GM12878 (cell line): ENCODE data around the gene ENAH. TPM values are rescaled to one million over a fixed set of nuclear protein-coding genes. Genes with fewer than 3 reads are reported as not detected.

Experiments
- ATAC-seq: fragments of 200-7000 bp; cut with Tn5 transposase; 3 replicates; pipeline ENCODE4 v1.9.1; 2020; ENCODE audit warnings: mild to moderate bottlenecking, moderate library complexity
- BruUV-seq: library from RNA; stranded (reverse); fragments of 400-500 nt; replicated peaks from 2 replicates; lab custom pipeline; 2021; lab: Mats Ljungman, UMichigan
- CTCF ChIA-PET: fragments of 300-600 bp; sonication (Branson Sonifier 250); formaldehyde crosslinking; extraction: SDS; loops from one replicate; lab custom pipeline; 2021; ENCODE audit warnings: inconsistent platforms; lab: Yijun Ruan, JAX
- POLR2A ChIA-PET: fragments of 350-600 bp; formaldehyde crosslinking; extraction: SDS; loops from one replicate; lab custom pipeline; 2021; ENCODE audit warnings: inconsistent platforms; lab: Charles Lee
- RAD21 ChIA-PET: fragments of 300-600 bp; sonication (Branson Sonifier 250); formaldehyde crosslinking; loops from one replicate; lab custom pipeline; 2023; ENCODE audit warnings: antibody characterized with exemption; ENCODE audit not compliant: unreplicated experiment; lab: Charles Lee
- SMC1A ChIA-PET: fragments of 300-600 bp; sonication (Branson Sonifier 250); formaldehyde crosslinking; loops from one replicate; lab custom pipeline; 2023; ENCODE audit not compliant: unreplicated experiment, uncharacterized antibody; lab: Charles Lee
- DNase-seq: peaks from one replicate; pipeline ENCODE4 v3.0.0-alpha.2; 2011; ENCODE audit warnings: low read depth, low spot score
- FAIRE-seq: peaks from 3 replicates; lab custom pipeline; 2011; peaks lifted over from hg19 to GRCh38; lab: Jason Lieb, UNC
- H2AFZ ChIP-seq: 2 replicates; pipeline ENCODE4 v1.6.0; 2011; ENCODE audit warnings: low read depth, low read length, control low read depth; ENCODE audit not compliant: control insufficient read depth
- H3K27ac ChIP-seq: 2 replicates; pipeline ENCODE4 v1.5.1; 2011; ENCODE audit warnings: control low read depth; ENCODE audit not compliant: control insufficient read depth, insufficient read depth
- H3K27me3 ChIP-seq, 2 experiments: replicated peaks in 1 of 2; 2 replicates each; pipeline versions ENCODE4 v1.6.0 to v1.6.1; 2011; ENCODE audit warnings: low read length in 1 of 2; ENCODE audit not compliant: control insufficient read depth in 2 of 2, insufficient read depth in 2 of 2
- H3K36me3 ChIP-seq, 2 experiments: 2 replicates each; pipeline ENCODE4 v1.5.1; 2011; ENCODE audit warnings: low read length in 1 of 2; ENCODE audit not compliant: control insufficient read depth in 2 of 2, insufficient read depth in 2 of 2
- H3K4me1 ChIP-seq: 2 replicates; pipeline ENCODE4 v1.6.1; 2011; ENCODE audit warnings: mild to moderate bottlenecking, low read length, moderate library complexity, mixed read lengths; ENCODE audit not compliant: control insufficient read depth, insufficient read depth
- H3K4me2 ChIP-seq: 2 replicates; pipeline ENCODE4 v1.6.0; 2011; ENCODE audit warnings: control low read depth; ENCODE audit not compliant: control insufficient read depth, insufficient read depth
- H3K4me3 ChIP-seq: fragments of 200-600 bp; sonication (generic); 2 replicates; pipeline ENCODE4 v1.5.1; 2016
- H3K79me2 ChIP-seq: 2 replicates; pipeline ENCODE4 v1.6.0; 2011; ENCODE audit warnings: low read length; ENCODE audit not compliant: control insufficient read depth, insufficient read depth
- H3K9ac ChIP-seq: 2 replicates; pipeline ENCODE4 v1.8.0; 2011; ENCODE audit warnings: low read length, control low read depth, mixed read lengths; ENCODE audit not compliant: control insufficient read depth, insufficient read depth
- H3K9me3 ChIP-seq: replicated peaks from 3 replicates; pipeline ENCODE4 v1.5.1; 2011; ENCODE audit warnings: mild to moderate bottlenecking, low read length; ENCODE audit not compliant: control insufficient read depth, insufficient read depth
- H4K20me1 ChIP-seq: 2 replicates; pipeline ENCODE4 v1.6.0; 2011; ENCODE audit not compliant: control insufficient read depth, insufficient read depth
- CBFB ChIP-seq: IDR thresholded peaks from 2 replicates; pipeline ENCODE4 v1.6.1; 2016; ENCODE audit warnings: antibody characterized with exemption, low read depth
- CHD4 ChIP-seq: fragments of 200-600 bp; sonication (generic); IDR thresholded peaks from 2 replicates; pipeline ENCODE4 v1.6.1; 2016; ENCODE audit warnings: mild to moderate bottlenecking
- CREM ChIP-seq: IDR thresholded peaks from 2 replicates; pipeline ENCODE4 v1.6.1; 2014; ENCODE audit warnings: antibody characterized with exemption, low read depth
- ESRRA ChIP-seq: IDR thresholded peaks from 2 replicates; pipeline ENCODE4 v1.6.1; 2012; ENCODE audit warnings: mild to moderate bottlenecking, low read length, improper control_type of control experiment
- MEF2B ChIP-seq: fragments of 450-650 bp; IDR thresholded peaks from 2 replicates; pipeline ENCODE4 v1.6.1; 2018; ENCODE audit warnings: mild to moderate bottlenecking, moderate library complexity; ENCODE audit not compliant: partially characterized antibody, poor library complexity, severe bottlenecking
- RB1 ChIP-seq: fragments of 450-650 bp; formaldehyde crosslinking; IDR thresholded peaks from 2 replicates; pipeline ENCODE4 v1.6.1; 2017; ENCODE audit warnings: mild to moderate bottlenecking, borderline replicate concordance
- RELA ChIP-seq: fragments of 450-650 bp; IDR thresholded peaks from 2 replicates; pipeline ENCODE4 v1.8.0; 2014; ENCODE audit warnings: borderline replicate concordance; ENCODE audit not compliant: partially characterized antibody
- SIN3A ChIP-seq: IDR thresholded peaks from 2 replicates; pipeline ENCODE4 v1.6.1; 2012; ENCODE audit warnings: low read depth, low read length, improper control_type of control experiment
- SP1 ChIP-seq: IDR thresholded peaks from one replicate; pipeline ENCODE4 v1.6.1; 2011; ENCODE audit warnings: low read depth, low read length
- STAT3 ChIP-seq: IDR thresholded peaks from 2 replicates; pipeline ENCODE4 v1.6.1; 2011; ENCODE audit warnings: low read depth, low read length, improper control_type of control experiment
- TBL1XR1 ChIP-seq: IDR thresholded peaks from 2 replicates; pipeline ENCODE4 v1.6.1; 2012; ENCODE audit warnings: low read depth, low read length, improper control_type of control experiment
- ZSCAN29 ChIP-seq: fragments of 450-650 bp; IDR thresholded peaks from 2 replicates; pipeline ENCODE4 v1.6.1; 2017; ENCODE audit warnings: mild to moderate bottlenecking, moderate library complexity
- WGBS: methylation state at CpG from one replicate; pipeline ENCODE4 v1.1.6; 2016; ENCODE audit warnings: low lambda C conversion rate; ENCODE audit not compliant: insufficient replicate concordance, insufficient coverage; ENCODE audit errors: missing lambda C conversion rate; 5-methylcytosine and 5-hydroxymethylcytosine counted together
- in situ Hi-C: fragments of 300-500 bp; cut with MboI; formaldehyde crosslinking; loops from 9 replicates; pipeline ENCODE4 v1.14.3; 2018; ENCODE audit warnings: mixed read lengths
- intact Hi-C: fragments of 100-400 bp; cut with micrococcal nuclease; formaldehyde crosslinking; loops from one replicate; pipeline ENCODE4 v1.14.2; 2022; ENCODE audit not compliant: unreplicated experiment
- polyA plus RNA-seq, 11 experiments: library from polyadenylated mRNA; depleted of rRNA in 4 of 11; unstranded in 6 of 11; stranded (reverse) in 5 of 11; fragments of >200 nt; fragmentation: Nextera tagmentation in 4 of 11; fragmentation: Illumina TruSeq in 1 of 11; extraction: Ambion mirVana in 4 of 11; extraction: Trizol in 1 of 11; gene quantifications; 1 replicate in 1 of 11; 2 replicates in 10 of 11; pipeline versions ENCODE4 v1.2.1 to v1.2.3, GENCODE V29; 2011 to 2016; ENCODE audit warnings: inconsistent platforms in 2 of 11, missing spikeins in 2 of 11, low read depth in 1 of 11
- total RNA-seq, 4 experiments: library from RNA; depleted of rRNA in 3 of 4; stranded (reverse); fragments of >200 nt in 3 of 4; fragmentation: Illumina TruSeq in 1 of 4; extraction: Trizol in 1 of 4; gene quantifications; 2 replicates each; pipeline versions ENCODE4 v1.2.1 to v1.2.3, GENCODE V29; 2013 to 2021
- TF ChIP-seq, protein P1 (sequence below): fragments of 450-650 bp; IDR thresholded peaks from 2 replicates; pipeline ENCODE4 v1.6.1; 2017; ENCODE audit warnings: borderline replicate concordance
- TF ChIP-seq, protein P2 (sequence below): fragments of 450-650 bp; formaldehyde crosslinking; IDR thresholded peaks from 2 replicates; pipeline ENCODE4 v1.4.0; 2022; ENCODE audit warnings: mild to moderate bottlenecking, moderate library complexity
- TF ChIP-seq, protein P3 (sequence below): IDR thresholded peaks from 2 replicates; pipeline ENCODE4 v1.6.1; 2011; ENCODE audit warnings: low read depth, mild to moderate bottlenecking, low read length, moderate library complexity, borderline replicate concordance; ENCODE audit errors: extremely low read depth

Gene ENAH
- total and polyA plus RNA-seq, 10 of the 15 experiments (the other 5 are each of a cell fraction or from before 2014, with no cell fraction given): under 0.01 to 0.62 (median 0.06) TPM; not detected in 5

DNA sequence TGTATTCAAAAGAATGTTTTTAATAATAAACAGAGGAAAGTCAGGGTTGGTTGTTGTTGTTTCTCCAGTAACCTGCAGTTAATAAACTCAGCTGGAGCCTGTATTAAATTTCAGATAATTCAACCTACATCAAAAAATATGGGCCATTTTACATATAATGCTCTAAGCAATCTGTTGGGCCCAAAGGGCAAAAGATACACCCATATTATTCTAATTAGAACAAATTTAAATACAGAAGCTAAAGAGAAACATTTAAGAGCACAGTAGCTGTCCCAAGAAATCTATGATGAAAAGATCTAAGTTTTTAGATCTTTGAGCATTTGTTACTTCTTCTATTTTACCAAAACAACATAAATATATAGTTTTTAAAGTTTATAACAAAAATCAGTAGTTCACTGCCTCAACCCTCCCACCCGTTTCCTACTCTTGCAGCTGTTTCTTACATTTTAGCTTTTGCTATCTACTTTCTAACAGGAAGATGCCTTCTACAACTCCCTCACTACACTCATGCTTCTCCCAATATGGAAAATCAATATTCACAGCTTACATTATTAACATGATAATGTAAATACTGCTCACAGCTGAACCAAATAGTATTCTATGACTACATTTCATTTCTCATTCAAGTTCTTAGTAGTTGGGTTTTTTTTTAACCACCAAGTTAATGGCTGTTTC lies 130.2 kb downstream of the ENAH start:
- no peaks in the 10 kb centered on the region for H3K36me3 ChIP-seq
- 0% methylated on average over 1 of the region's 1 CpG for WGBS
- FAIRE-seq (no peak), DNase-seq (no peak), ATAC-seq (no peak)
- H3K4me1 ChIP-seq: no peaks in the 10 kb centered on the region
- H3K9me3 ChIP-seq: no peaks in the 10 kb centered on the region
- TF ChIP-seq RELA: no peak
- TF ChIP-seq STAT3: no peak
- TF ChIP-seq CHD4: no peak
- no peak for TF ChIP-seq CREM
- TF ChIP-seq TBL1XR1: no peak
- TF ChIP-seq, protein P1, sequence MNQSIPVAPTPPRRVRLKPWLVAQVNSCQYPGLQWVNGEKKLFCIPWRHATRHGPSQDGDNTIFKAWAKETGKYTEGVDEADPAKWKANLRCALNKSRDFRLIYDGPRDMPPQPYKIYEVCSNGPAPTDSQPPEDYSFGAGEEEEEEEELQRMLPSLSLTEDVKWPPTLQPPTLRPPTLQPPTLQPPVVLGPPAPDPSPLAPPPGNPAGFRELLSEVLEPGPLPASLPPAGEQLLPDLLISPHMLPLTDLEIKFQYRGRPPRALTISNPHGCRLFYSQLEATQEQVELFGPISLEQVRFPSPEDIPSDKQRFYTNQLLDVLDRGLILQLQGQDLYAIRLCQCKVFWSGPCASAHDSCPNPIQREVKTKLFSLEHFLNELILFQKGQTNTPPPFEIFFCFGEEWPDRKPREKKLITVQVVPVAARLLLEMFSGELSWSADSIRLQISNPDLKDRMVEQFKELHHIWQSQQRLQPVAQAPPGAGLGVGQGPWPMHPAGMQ: no peak
- TF ChIP-seq ZSCAN29: no peak
- no peak for TF ChIP-seq CBFB
- TF ChIP-seq, protein P2, sequence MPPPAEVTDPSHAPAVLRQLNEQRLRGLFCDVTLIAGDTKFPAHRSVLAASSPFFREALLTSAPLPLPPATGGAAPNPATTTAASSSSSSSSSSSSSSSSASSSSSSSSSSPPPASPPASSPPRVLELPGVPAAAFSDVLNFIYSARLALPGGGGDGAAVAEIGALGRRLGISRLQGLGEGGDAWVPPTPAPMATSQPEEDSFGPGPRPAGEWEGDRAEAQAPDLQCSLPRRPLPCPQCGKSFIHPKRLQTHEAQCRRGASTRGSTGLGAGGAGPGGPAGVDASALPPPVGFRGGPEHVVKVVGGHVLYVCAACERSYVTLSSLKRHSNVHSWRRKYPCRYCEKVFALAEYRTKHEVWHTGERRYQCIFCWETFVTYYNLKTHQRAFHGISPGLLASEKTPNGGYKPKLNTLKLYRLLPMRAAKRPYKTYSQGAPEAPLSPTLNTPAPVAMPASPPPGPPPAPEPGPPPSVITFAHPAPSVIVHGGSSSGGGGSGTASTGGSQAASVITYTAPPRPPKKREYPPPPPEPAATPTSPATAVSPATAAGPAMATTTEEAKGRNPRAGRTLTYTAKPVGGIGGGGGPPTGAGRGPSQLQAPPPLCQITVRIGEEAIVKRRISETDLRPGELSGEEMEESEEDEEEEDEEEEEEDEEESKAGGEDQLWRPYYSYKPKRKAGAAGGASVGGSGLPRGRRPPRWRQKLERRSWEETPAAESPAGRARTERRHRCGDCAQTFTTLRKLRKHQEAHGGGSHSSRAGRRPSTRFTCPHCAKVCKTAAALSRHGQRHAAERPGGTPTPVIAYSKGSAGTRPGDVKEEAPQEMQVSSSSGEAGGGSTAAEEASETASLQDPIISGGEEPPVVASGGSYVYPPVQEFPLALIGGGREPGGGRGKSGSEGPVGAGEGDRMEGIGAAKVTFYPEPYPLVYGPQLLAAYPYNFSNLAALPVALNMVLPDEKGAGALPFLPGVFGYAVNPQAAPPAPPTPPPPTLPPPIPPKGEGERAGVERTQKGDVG: no peak
- TF ChIP-seq RB1: no peak
- no peak for TF ChIP-seq SP1
- no peak for TF ChIP-seq MEF2B
- TF ChIP-seq ESRRA: no peak
- TF ChIP-seq SIN3A: no peak
- TF ChIP-seq, protein P3, sequence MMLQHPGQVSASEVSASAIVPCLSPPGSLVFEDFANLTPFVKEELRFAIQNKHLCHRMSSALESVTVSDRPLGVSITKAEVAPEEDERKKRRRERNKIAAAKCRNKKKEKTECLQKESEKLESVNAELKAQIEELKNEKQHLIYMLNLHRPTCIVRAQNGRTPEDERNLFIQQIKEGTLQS: no peak
- no peak overlapping the region for H3K27ac ChIP-seq
- RAD21 ChIA-PET: no interaction called here
- SMC1A ChIA-PET: interaction anchor here (1.5 to 1.7 kb wide), 2 partner anchors 10 to 16 kb away, joined by 4 read pairs; no protein-coding TSS in a partner anchor
- no peak overlapping the region for H2AFZ ChIP-seq
- no TSS peak for BruUV-seq
- no peak overlapping the region for H3K4me3 ChIP-seq
- in situ Hi-C loops (no loop called here), intact Hi-C loops (no loop called here)
- H3K4me2 ChIP-seq: no peak overlapping the region
- POLR2A ChIA-PET: no interaction called here
- no peaks in the 10 kb centered on the region for H3K27me3 ChIP-seq
- H4K20me1 ChIP-seq: no peaks in the 10 kb centered on the region
- H3K79me2 ChIP-seq: no peaks in the 10 kb centered on the region
- CTCF ChIA-PET: interaction anchor here (1.1 to 1.6 kb wide), 2 partner anchors 48 to 54 kb away, joined by 3 to 7 read pairs; no protein-coding TSS in a partner anchor
- no peak overlapping the region for H3K9ac ChIP-seq
